Measurements from ENCODE around the gene YPEL2. TPM values are rescaled to one million over a fixed set of nuclear protein-coding genes. Genes with fewer than 3 reads are reported as not detected.

The YPEL2 gene
- total and polyA plus RNA-seq, 3 experiments from 2014 or later: 6.7 to 21.0 (median 7.6) TPM

- H3K27me3 ChIP-seq (ENCODE audit: insufficient read depth, low read length, poor library complexity, severe bottlenecking): no peaks in the 10 kb centered on the region
- Mint-ChIP-seq H3K27me3 (no peaks in the 10 kb centered on the region), H3K36me3 (peaks cover 0 to 9% (median 6%) of the 10 kb centered on the region in 3 donors), H3K9me3 (no peaks in the 10 kb centered on the region), H3K4me1 (peaks cover 58 to 82% (median 79%) of the 10 kb centered on the region in 3 donors), H3K4me3 (peak overlapping the region in 1 of 7 donors; percentile 10), H3K27ac (peak overlapping the region in 1 of 8 donors; percentile 23)
- no peaks in the 10 kb centered on the region for H3K9me3 ChIP-seq (ENCODE audit: low read length)
- CTCF ChIA-PET: no interaction called here
- no peak overlapping the region for H3K4me3 ChIP-seq (ENCODE audit: low read length)
- POLR2A ChIA-PET: no interaction called here
- DNase-seq: no peak
- H3K4me1 ChIP-seq (ENCODE audit: insufficient read depth, low read length): peaks cover 43% of the 10 kb centered on the region
- H3K36me3 ChIP-seq (ENCODE audit: insufficient read depth, low read length): no peaks in the 10 kb centered on the region
- H3K27ac ChIP-seq (ENCODE audit: low read depth, low read length): no peak overlapping the region
Observed at GRCh38 chr17:59375857-59376256, 44.4 kb downstream of the YPEL2 start.

- no peak overlapping the region for H3K27ac ChIP-seq (ENCODE audit: low read depth, low read length)
- no peak for DNase-seq
- Mint-ChIP-seq H3K27ac (peak overlapping the region in 1 of 8 donors; percentile 61), H3K4me3 (no peak overlapping the region), H3K4me1 (peaks cover 53 to 82% (median 79%) of the 10 kb centered on the region in 3 donors), H3K36me3 (peaks cover 0 to 10% (median 6%) of the 10 kb centered on the region in 3 donors), H3K9me3 (no peaks in the 10 kb centered on the region), H3K27me3 (no peaks in the 10 kb centered on the region)
- POLR2A ChIA-PET: no interaction called here
- H3K4me1 ChIP-seq (ENCODE audit: insufficient read depth, low read length): peaks cover 43% of the 10 kb centered on the region
- no peaks in the 10 kb centered on the region for H3K27me3 ChIP-seq (ENCODE audit: insufficient read depth, low read length, poor library complexity, severe bottlenecking)
- H3K36me3 ChIP-seq (ENCODE audit: insufficient read depth, low read length): no peaks in the 10 kb centered on the region
- no peak overlapping the region for H3K4me3 ChIP-seq (ENCODE audit: low read length)
- no peaks in the 10 kb centered on the region for H3K9me3 ChIP-seq (ENCODE audit: low read length)
- CTCF ChIA-PET: no interaction called here
Observed at GRCh38 chr17:59376506-59376905, 45.1 kb downstream of the YPEL2 start.

- Mint-ChIP-seq H3K27ac (peak overlapping the region in 1 of 8 donors; percentile 74), H3K36me3 (peaks cover 0 to 14% (median 6%) of the 10 kb centered on the region in 3 donors), H3K4me3 (no peak overlapping the region), H3K27me3 (no peaks in the 10 kb centered on the region), H3K4me1 (peaks cover 49 to 77% (median 77%) of the 10 kb centered on the region in 3 donors), H3K9me3 (no peaks in the 10 kb centered on the region)
- POLR2A ChIA-PET: no interaction called here
- no peaks in the 10 kb centered on the region for H3K27me3 ChIP-seq (ENCODE audit: insufficient read depth, low read length, poor library complexity, severe bottlenecking)
- H3K9me3 ChIP-seq (ENCODE audit: low read length): no peaks in the 10 kb centered on the region
- CTCF ChIA-PET: no interaction called here
- H3K27ac ChIP-seq (ENCODE audit: low read depth, low read length): no peak overlapping the region
- no peaks in the 10 kb centered on the region for H3K36me3 ChIP-seq (ENCODE audit: insufficient read depth, low read length)
- peaks cover 41% of the 10 kb centered on the region for H3K4me1 ChIP-seq (ENCODE audit: insufficient read depth, low read length)
- no peak for DNase-seq
- no peak overlapping the region for H3K4me3 ChIP-seq (ENCODE audit: low read length)
Observed at GRCh38 chr17:59377410-59377809, 46.0 kb downstream of the YPEL2 start.

DNA sequence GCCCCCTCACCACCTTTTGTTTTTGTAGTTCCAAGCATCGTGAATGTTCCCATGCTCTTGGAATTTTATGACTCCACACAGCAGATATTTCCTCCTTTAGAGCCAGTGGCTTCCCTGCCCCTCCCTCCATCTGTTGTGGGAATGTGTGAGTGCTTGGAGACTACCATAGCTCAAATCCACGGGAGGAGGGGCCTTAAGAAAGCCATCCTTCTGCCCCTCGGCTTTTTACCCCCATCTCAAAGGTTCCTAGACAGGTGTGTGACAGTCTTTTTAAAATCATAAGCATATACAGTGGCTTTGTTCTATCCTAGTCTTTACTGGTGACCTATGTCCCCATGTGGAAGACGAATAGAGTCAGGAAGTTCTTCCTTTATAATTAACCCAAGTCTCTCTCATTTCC lies 47.2 kb downstream of the YPEL2 start:
- H3K27me3 ChIP-seq (ENCODE audit: insufficient read depth, low read length, poor library complexity, severe bottlenecking): no peaks in the 10 kb centered on the region
- Mint-ChIP-seq H3K9me3 (no peaks in the 10 kb centered on the region), H3K36me3 (peaks cover 0 to 14% (median 6%) of the 10 kb centered on the region in 3 donors), H3K4me3 (no peak overlapping the region), H3K27me3 (no peaks in the 10 kb centered on the region), H3K27ac (peak overlapping the region in 1 of 8 donors; percentile 43), H3K4me1 (peaks cover 37 to 68% (median 67%) of the 10 kb centered on the region in 3 donors)
- H3K9me3 ChIP-seq (ENCODE audit: low read length): no peaks in the 10 kb centered on the region
- ChIA-PET POLR2A (no interaction called here), CTCF (no interaction called here)
- DNase-seq: no peak
- H3K4me3 ChIP-seq (ENCODE audit: low read length): no peak overlapping the region
- H3K4me1 ChIP-seq (ENCODE audit: insufficient read depth, low read length): peaks cover 28% of the 10 kb centered on the region
- no peak overlapping the region for H3K27ac ChIP-seq (ENCODE audit: low read depth, low read length)
- no peaks in the 10 kb centered on the region for H3K36me3 ChIP-seq (ENCODE audit: insufficient read depth, low read length)

DNA sequence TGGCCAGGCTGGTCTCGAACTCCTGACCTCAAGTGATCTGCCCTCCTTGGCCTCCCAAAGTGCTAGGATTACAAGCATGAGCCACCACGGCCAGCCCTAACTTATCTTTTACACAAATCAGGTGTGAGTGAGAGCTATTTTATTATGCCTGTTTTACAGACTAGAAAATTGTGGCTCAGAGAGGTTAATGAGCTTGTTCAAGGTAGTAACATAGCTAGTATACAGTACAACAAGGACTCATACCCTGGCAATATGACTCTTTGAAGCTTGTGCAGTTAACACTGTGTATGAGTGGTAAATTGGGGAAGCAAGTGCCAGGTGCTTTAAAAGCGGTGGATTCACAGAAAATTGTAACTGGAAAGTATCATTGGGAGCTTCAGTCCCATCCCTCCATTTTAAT lies 49.0 kb downstream of the YPEL2 start:
- Mint-ChIP-seq H3K27me3 (no peaks in the 10 kb centered on the region), H3K27ac (peak overlapping the region in 1 of 8 donors; percentile 7), H3K9me3 (no peaks in the 10 kb centered on the region), H3K36me3 (peaks cover 0 to 14% (median 2%) of the 10 kb centered on the region in 3 donors), H3K4me1 (peaks cover 21 to 55% (median 53%) of the 10 kb centered on the region in 3 donors), H3K4me3 (no peak overlapping the region)
- DNase-seq: no peak
- Histone ChIP-seq H3K27me3 (ENCODE audit: insufficient read depth, low read length, poor library complexity, severe bottlenecking) (no peaks in the 10 kb centered on the region), H3K4me1 (ENCODE audit: insufficient read depth, low read length) (peaks cover 13% of the 10 kb centered on the region), H3K4me3 (ENCODE audit: low read length) (no peak overlapping the region), H3K27ac (ENCODE audit: low read depth, low read length) (no peak overlapping the region), H3K36me3 (ENCODE audit: insufficient read depth, low read length) (no peaks in the 10 kb centered on the region), H3K9me3 (ENCODE audit: low read length) (no peaks in the 10 kb centered on the region)
- ChIA-PET POLR2A (interaction anchor here (1.2 kb wide), 1 partner anchor 51 kb away, joined by 3 read pairs; no protein-coding TSS in a partner anchor), CTCF (interaction anchor here (1.2 to 1.7 kb wide), 2 partner anchors 45 to 51 kb away, joined by 3 to 5 read pairs; no protein-coding TSS in a partner anchor)

- H3K27ac Mint-ChIP-seq: peak overlapping the region in 1 of 8 donors; percentile 17
- Histone ChIP-seq H3K27ac (ENCODE audit: low read depth, low read length) (no peak overlapping the region), H3K27me3 (ENCODE audit: insufficient read depth, low read length, poor library complexity, severe bottlenecking) (no peaks in the 10 kb centered on the region), H3K9me3 (ENCODE audit: low read length) (no peaks in the 10 kb centered on the region), H3K36me3 (ENCODE audit: insufficient read depth, low read length) (no peaks in the 10 kb centered on the region), H3K4me1 (ENCODE audit: insufficient read depth, low read length) (peaks cover 13% of the 10 kb centered on the region), H3K4me3 (ENCODE audit: low read length) (no peak overlapping the region)
- ChIA-PET POLR2A (interaction anchor here (1.2 kb wide), 1 partner anchor 52 kb away, joined by 3 read pairs; no protein-coding TSS in a partner anchor), CTCF (interaction anchor here (1.7 kb wide), 1 partner anchor 52 kb away, joined by 5 read pairs; no protein-coding TSS in a partner anchor)
- H3K27me3 Mint-ChIP-seq: no peaks in the 10 kb centered on the region
- no peak overlapping the region for H3K4me3 Mint-ChIP-seq
- H3K9me3 Mint-ChIP-seq: no peaks in the 10 kb centered on the region
- peaks cover 0 to 14% (median 4%) of the 10 kb centered on the region in 3 donors for H3K36me3 Mint-ChIP-seq
- peaks cover 17 to 50% (median 43%) of the 10 kb centered on the region in 3 donors for H3K4me1 Mint-ChIP-seq
- DNase-seq: no peak
Observed at GRCh38 chr17:59381716-59382570, 50.5 kb downstream of the YPEL2 start.

DNA sequence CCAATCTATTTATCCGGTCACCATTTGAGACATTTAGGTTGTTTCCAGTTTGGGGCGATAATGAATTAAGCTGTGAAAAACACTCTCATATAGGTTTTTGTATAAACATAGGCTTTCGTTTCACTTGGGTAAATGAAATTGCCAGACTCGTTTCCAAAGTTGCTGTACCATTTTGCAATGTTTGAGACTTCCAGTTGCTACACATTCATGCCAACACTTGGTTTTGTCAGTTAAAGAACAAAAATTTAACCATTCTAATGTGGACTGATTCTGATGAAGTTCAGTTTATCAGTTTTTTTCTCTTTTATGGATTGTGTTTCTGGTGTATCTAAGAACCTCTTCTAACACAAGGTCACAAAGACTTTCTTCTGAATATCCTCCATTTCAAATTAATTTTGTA lies 52.4 kb downstream of the YPEL2 start:
- Histone ChIP-seq H3K4me3 (ENCODE audit: low read length) (no peak overlapping the region), H3K9me3 (ENCODE audit: low read length) (no peaks in the 10 kb centered on the region), H3K36me3 (ENCODE audit: insufficient read depth, low read length) (no peaks in the 10 kb centered on the region), H3K4me1 (ENCODE audit: insufficient read depth, low read length) (peaks cover 13% of the 10 kb centered on the region), H3K27ac (ENCODE audit: low read depth, low read length) (no peak overlapping the region), H3K27me3 (ENCODE audit: insufficient read depth, low read length, poor library complexity, severe bottlenecking) (no peaks in the 10 kb centered on the region)
- Mint-ChIP-seq H3K27ac (peak overlapping the region in 1 of 8 donors; percentile 10), H3K4me1 (peaks cover 14 to 43% (median 29%) of the 10 kb centered on the region in 3 donors), H3K27me3 (no peaks in the 10 kb centered on the region), H3K4me3 (no peak overlapping the region), H3K36me3 (peaks cover 0 to 19% (median 11%) of the 10 kb centered on the region in 3 donors), H3K9me3 (no peaks in the 10 kb centered on the region)
- POLR2A ChIA-PET: no interaction called here
- DNase-seq: no peak
- CTCF ChIA-PET: interaction anchor here (1.3 kb wide), 1 partner anchor 54 kb away, joined by 3 read pairs; no protein-coding TSS in a partner anchor

All from CD8-positive, alpha-beta memory T cell (primary cell).